Keratinocyte (primary cell): ENCODE measurements around the gene KCNJ15.

Experiments used
- EZH2 ChIP-seq: IDR thresholded peaks from one replicate; pipeline ENCODE4 v1.6.1; 2012; ENCODE audit warnings: inconsistent platforms, mild to moderate bottlenecking, low read length, moderate library complexity
- TF ChIP-seq, protein P1 (sequence below), 3 experiments: IDR thresholded peaks in 1 of 3; conservative IDR thresholded peaks in 1 of 3; optimal IDR thresholded peaks in 1 of 3; 2 replicates in 2 of 3; 3 replicates in 1 of 3; pipeline versions ENCODE3 to v1.5.1; 2011; ENCODE audit warnings: low read length in 3 of 3, mild to moderate bottlenecking in 3 of 3, moderate library complexity in 2 of 3, control low read depth in 1 of 3, inconsistent platforms in 1 of 3; ENCODE audit not compliant: insufficient read depth in 2 of 3; ENCODE audit errors: extremely low read depth in 1 of 3

GRCh38 chr21:38264571-38264970 lies 7.8 kb downstream of the KCNJ15 start:
- TF ChIP-seq, protein P1, sequence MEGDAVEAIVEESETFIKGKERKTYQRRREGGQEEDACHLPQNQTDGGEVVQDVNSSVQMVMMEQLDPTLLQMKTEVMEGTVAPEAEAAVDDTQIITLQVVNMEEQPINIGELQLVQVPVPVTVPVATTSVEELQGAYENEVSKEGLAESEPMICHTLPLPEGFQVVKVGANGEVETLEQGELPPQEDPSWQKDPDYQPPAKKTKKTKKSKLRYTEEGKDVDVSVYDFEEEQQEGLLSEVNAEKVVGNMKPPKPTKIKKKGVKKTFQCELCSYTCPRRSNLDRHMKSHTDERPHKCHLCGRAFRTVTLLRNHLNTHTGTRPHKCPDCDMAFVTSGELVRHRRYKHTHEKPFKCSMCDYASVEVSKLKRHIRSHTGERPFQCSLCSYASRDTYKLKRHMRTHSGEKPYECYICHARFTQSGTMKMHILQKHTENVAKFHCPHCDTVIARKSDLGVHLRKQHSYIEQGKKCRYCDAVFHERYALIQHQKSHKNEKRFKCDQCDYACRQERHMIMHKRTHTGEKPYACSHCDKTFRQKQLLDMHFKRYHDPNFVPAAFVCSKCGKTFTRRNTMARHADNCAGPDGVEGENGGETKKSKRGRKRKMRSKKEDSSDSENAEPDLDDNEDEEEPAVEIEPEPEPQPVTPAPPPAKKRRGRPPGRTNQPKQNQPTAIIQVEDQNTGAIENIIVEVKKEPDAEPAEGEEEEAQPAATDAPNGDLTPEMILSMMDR (optimal IDR thresholded peaks at IDR 0.05 in 1 of 3, IDR thresholded peaks at IDR 0.05 in 1 of 3, conservative IDR thresholded peaks at IDR 0.05 in 1 of 3; ENCODE audit: extremely low read depth in 1 of 3, insufficient read depth in 2 of 3, low read length in 3 of 3) = no peak
- no peak for TF ChIP-seq EZH2
